ENCODE results near the gene MRGPRX1.

MRGPRX1 gene

DNA sequence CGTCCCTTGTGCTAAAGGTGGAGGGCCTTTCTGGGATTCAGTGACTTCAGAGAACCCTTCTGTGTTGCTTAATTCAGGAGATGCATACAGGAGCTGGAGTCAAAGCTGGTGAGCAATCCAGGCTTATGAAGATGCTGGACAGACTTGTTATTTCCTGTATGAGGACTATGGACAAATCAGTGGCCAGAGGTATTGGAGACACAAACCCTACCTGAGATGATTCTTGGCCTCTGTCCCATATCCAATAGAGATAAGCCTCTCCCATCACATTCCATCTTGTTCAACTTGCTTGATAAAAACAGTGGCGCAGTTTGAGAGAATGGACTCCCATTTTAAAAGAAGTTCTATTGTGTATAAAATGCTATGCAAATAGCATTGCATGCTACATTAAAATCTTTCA lies at the start of gene MRGPRX1:
Gene MRGPRX1 (minus strand): TSS at position 101 of the 400 bp plus-strand sequence. CDS start 4,630 bp downstream, outside the sequence.
- ChIA-PET POLR2A (ENCODE audit: low non-redundant PET) (no interaction called here), CTCF (no interaction called here)
- TF ChIP-seq, protein P1, sequence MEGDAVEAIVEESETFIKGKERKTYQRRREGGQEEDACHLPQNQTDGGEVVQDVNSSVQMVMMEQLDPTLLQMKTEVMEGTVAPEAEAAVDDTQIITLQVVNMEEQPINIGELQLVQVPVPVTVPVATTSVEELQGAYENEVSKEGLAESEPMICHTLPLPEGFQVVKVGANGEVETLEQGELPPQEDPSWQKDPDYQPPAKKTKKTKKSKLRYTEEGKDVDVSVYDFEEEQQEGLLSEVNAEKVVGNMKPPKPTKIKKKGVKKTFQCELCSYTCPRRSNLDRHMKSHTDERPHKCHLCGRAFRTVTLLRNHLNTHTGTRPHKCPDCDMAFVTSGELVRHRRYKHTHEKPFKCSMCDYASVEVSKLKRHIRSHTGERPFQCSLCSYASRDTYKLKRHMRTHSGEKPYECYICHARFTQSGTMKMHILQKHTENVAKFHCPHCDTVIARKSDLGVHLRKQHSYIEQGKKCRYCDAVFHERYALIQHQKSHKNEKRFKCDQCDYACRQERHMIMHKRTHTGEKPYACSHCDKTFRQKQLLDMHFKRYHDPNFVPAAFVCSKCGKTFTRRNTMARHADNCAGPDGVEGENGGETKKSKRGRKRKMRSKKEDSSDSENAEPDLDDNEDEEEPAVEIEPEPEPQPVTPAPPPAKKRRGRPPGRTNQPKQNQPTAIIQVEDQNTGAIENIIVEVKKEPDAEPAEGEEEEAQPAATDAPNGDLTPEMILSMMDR (conservative IDR thresholded peaks at IDR 0.05; ENCODE audit: low read depth), result no peak
- DNase-seq (ENCODE audit: low spot score), result no peak
- H3K27ac ChIP-seq, result no peak within 1 kb of the TSS

DNA sequence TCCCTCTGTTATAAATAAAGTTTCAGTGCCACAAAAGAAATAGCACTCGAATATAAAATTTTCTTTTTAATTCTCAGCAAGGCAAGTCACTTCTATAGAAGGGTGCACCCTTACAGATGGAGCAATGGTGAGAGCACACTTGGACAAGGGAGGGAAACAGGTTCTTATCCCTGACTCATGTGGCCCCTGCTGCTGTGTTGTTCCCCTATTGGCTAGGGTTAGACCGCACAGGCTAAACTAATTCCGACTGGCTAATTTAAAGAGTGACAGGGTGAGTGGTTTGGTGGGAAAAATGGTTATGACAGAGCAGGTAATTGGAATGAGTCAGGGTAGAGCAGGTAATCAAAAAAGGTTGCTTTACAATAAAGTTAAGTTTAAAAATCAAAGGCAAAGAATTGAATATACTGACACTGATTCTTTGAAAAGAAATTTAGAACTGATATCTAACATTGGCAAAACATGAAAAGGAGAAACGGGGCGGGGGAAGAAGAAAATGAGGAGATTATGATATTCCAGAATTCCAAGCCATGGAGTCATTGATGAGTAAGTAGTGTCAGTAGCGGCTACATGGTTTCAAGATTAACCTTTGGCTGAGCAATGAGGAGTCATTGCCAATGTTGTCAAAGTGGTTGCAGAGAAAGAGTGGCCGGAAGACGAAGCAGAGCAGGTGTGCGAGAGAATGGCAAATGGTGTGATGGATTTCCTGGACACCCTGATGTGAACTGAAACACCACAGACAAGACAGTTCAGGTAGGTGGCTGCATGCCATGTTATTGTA lies 48.4 kb upstream of the MRGPRX1 start:
- TF ChIP-seq, protein P1 (conservative IDR thresholded peaks at IDR 0.05; ENCODE audit: low read depth), result no peak

DNA sequence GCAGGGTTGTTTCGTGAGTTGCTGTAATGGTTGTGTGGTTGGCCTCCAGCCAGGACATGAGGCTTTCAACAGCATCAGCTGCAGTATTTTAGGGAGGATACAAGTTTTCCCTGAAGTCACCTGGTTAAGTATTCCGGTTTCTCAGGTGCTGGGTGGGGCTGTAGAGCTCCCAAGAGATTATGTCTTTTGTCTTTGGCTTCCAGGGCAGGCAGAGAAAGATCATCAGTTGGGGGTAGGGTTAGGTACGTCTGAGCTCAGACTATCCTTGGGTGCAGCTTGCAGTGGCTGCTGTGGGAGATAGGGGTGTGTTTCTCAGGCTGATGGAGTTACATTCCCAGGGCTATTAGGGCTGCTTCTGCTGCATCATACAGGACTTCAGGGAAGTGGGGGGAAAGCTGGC lies 47.5 kb upstream of the MRGPRX1 start:
- TF ChIP-seq, protein P1 (conservative IDR thresholded peaks at IDR 0.05; ENCODE audit: low read depth), result no peak
- ChIA-PET CTCF (no interaction called here), POLR2A (ENCODE audit: low non-redundant PET) (no interaction called here)
- peak; percentile 14 for DNase-seq (ENCODE audit: low spot score)
- no peak overlapping the region for H3K27ac ChIP-seq

More for the DNA sequence above, 48.4 kb upstream of the MRGPRX1 start:
- no peak overlapping the region for H3K27ac ChIP-seq
- ChIA-PET CTCF (no interaction called here), POLR2A (ENCODE audit: low non-redundant PET) (no interaction called here)
- peak; percentile 86 for DNase-seq (ENCODE audit: low spot score)

DNA sequence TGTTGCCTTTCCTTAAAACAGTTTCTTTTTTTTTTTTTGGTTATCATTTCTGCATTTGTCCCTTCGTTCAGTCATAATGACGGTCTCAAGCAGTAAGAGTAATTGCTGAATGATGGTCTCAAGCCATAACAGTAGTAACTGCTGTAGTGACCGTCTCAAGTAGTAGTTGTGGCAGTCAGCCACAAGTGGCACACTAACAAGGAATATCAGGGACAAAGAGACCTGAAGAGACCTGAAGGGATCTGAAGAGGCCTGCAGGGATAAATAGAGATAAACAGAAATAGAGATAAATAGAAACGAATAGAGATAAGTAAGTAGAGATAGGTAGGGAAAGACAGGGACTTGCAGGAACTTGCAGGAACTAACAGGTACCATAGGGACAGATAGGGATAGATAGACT lies 42.7 kb upstream of the MRGPRX1 start:
- TF ChIP-seq, protein P1 (conservative IDR thresholded peaks at IDR 0.05; ENCODE audit: low read depth), result no peak
- CTCF ChIA-PET, result interaction anchor here (0.6 kb wide), 1 partner anchor 78 kb away, joined by 3 read pairs; the partner anchor contains the start of gene MRGPRX2
- no peak for DNase-seq (ENCODE audit: low spot score)
- POLR2A ChIA-PET (ENCODE audit: low non-redundant PET), result no interaction called here
- H3K27ac ChIP-seq, result no peak overlapping the region

DNA sequence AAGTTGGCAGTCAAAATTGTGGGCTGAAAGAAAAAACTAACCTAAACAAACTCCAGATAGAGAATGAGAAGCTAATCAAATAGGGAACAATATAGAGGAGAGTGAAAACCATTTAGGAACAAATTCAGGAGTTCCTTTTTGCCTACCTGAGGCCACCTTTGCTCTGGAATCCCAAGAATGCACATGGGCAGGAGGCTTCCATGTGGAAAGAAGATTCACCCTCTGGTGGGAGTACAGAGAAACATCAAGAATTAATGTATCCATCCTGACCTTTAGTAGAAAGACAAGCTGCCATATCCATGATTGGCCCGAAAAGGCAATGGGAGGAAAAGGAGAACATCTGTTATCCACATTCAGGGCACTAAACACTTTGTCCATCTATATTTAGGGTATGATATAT lies 35.0 kb upstream of the MRGPRX1 start:
- TF ChIP-seq, protein P1 (conservative IDR thresholded peaks at IDR 0.05; ENCODE audit: low read depth), result no peak
- no peak for DNase-seq (ENCODE audit: low spot score)
- H3K27ac ChIP-seq, result no peak overlapping the region
- CTCF ChIA-PET, result no interaction called here
- POLR2A ChIA-PET (ENCODE audit: low non-redundant PET), result no interaction called here

DNA sequence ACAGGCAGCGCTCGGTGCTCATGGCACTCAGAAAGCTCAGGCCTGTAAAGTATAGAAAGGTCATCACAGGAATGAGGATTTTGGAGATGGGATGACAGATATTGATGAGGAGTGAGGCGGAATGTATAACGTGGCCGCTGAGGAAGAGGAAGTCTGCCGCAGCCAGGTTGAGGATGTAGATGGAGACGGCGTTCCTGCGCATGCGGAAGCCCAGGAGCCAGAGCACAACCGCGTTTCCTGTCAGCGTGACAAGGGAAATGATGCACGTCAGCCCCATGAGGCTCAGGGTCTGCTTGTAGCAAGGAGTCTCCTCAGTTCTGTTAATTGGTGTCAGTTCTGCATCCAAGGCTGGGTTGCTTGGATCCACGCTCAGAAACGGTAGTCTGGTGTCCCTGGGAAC lies 33.1 kb upstream of the MRGPRX1 start:
- POLR2A ChIA-PET (ENCODE audit: low non-redundant PET), result no interaction called here
- no peak overlapping the region for H3K27ac ChIP-seq
- DNase-seq (ENCODE audit: low spot score), result no peak
- CTCF ChIA-PET, result interaction anchor here (0.6 kb wide), 1 partner anchor 1173 kb away, joined by 3 read pairs; no protein-coding TSS in a partner anchor
- TF ChIP-seq, protein P1 (conservative IDR thresholded peaks at IDR 0.05; ENCODE audit: low read depth), result no peak

Measured in RWPE1 (cell line).